HT-29 (cell line): ENCODE measurements around the gene TMEM109. TPM values are rescaled to one million over a fixed set of nuclear protein-coding genes. Genes with fewer than 3 reads are reported as not detected.

ENCODE experiments used
- DNase-seq: peaks from one replicate; pipeline ENCODE4 v3.0.0-alpha.2; 2015; ENCODE audit warnings: low spot score
- total RNA-seq: library from RNA; depleted of rRNA; stranded (reverse); fragments of >200 nt; shearing (Covaris generic); gene quantifications from 2 replicates; pipeline ENCODE4 v1.2.3, GENCODE V29; 2014

The TMEM109 gene
- total RNA-seq, 1 experiment from 2014 or later: 102 TPM

DNA sequence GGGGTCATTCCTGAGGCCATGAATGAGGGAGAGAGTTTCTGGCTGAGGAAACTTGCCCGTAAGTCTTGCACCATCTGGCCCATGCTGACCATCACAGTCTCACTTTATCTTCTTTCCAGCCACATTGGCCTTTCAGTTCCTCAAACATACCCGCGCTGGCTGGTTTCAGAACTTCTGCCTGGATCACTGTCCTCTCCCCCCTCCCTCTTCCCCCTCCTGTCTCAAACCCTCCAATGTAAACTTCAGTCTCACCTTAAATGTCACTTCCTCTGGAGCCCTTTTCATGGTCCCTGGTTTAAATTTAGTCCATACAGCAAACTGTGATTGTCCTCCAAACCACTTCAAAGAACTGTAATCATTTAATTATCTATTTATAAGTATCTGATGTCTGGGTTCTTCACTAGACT, 3.7 kb upstream of the TMEM109 start:
- no peak for DNase-seq

DNA sequence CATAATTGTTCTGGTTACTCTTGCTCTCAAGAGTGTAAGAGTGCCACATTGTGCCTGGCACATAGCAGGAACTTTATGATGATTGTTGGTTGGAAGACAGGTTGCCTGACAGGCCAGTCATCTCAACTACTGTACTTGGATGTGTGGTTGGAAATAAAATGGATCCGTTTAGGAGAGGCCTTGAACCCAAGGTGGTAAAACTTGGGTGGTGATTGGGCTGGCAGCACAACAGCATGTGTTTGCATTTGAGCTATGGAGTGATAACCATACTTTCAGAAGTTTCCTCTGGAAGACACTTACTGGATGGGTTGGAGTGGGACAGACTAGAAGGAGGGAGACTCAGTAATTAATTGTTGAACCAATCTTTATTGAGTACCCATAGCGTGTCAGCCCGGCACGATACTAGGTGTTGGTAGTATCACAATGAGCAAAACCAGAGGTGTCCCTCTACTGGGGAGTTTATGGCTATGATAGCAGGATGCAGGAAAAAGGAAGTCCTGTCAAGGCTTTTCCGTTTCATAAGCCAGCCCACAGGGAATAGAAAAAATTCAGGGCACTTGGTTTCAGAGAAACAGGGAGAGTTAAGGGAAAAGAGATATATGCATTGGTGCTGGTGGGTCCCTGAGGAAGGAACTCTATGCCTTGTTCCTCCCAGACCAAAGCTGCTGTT, 3.1 kb upstream of the TMEM109 start:
- DNase-seq: peak; percentile 14

DNA sequence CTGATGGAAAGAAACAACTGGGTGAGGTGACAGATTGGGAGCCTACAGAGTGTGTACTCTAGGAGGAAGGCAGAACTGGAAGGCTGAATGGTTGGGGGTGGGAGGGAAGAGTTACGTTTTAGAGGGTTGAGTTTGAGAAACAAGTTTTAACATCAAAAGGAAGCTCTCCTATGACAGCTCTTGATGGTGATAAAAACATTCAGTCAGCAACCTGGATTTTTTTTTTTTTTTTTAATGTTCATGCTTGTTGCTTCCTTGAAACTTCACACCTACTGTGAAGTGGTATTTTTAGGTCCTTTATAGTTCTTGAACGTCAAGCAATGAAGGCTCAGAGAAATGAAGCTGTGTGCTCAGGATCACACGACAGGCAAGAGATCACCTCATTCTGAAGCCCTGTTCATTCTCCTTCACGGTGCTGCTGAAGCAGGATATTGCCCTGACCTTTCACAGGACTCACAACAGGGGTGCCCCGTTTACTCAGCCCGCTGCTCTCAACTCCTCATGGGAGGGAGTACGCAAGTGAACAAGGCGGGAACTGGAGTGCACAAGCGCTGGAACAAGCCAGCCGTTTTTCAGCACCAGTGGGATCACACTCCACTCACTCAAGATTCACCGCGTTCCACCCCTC, 1.6 kb upstream of the TMEM109 start:
- DNase-seq: no peak

DNA sequence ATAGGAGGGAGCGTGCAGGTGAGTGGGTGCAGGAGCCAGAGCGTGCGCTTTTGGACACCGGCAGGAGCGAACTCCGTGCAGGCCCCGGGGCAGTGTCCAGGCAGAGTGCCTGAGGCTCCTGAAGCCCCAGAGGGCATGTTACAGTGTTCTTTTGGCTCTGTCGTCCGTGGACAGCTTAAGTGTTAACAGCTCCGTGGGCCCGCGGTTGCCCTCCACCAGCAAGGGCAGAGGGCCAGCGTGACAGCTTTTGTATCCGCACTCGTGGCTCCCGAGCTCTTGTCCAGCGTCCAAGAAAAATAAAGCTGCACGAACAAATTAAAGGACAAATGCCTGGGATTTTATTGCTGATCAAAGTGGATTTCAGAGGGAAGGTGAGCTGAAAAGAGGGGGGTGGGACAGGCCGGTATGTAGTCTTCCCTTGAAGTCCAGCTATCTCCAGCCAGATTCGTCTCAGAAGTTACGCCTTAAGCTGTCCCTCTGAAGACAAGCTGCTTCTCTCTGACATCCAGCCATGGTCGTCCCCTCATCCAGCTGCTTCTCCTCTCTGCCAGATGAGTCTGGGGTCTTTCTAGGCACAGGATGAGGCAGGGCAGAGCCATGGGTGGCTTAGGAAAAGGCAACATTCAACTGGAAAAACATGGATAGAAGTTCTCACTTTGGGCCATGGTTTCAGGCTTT, 968 bp upstream of the TMEM109 start:
- DNase-seq: no peak

DNA sequence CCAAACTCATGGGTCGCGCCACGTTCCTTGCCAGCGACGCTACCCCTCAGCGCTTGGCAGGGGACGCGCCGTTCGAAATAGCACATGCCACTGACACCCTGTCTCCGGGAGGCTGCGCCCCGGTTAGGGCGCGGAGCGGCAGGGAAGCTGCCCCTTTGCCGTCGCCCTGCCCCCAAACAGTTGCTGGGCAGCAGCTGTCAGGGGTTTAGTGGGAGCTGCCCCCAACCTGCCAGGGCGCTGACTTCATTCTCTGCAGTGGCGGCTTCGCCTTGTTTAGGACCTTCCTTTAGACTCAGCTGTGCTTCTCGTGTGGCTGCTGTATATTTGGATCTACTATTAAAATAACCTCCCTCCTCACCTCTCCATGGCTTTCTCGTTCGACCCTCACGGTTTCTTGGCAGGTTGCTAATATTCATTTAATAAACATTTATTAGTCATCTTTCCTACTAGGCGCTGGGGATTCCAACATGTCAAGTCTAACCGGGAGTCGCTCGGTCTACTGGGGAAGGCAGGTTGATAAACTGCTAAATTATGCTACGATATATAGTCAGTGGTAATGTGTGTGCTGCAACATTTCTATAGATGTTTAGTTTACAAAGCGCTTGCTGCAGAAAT, 782 bp downstream of the TMEM109 start:
- peak; percentile 42 for DNase-seq

DNA sequence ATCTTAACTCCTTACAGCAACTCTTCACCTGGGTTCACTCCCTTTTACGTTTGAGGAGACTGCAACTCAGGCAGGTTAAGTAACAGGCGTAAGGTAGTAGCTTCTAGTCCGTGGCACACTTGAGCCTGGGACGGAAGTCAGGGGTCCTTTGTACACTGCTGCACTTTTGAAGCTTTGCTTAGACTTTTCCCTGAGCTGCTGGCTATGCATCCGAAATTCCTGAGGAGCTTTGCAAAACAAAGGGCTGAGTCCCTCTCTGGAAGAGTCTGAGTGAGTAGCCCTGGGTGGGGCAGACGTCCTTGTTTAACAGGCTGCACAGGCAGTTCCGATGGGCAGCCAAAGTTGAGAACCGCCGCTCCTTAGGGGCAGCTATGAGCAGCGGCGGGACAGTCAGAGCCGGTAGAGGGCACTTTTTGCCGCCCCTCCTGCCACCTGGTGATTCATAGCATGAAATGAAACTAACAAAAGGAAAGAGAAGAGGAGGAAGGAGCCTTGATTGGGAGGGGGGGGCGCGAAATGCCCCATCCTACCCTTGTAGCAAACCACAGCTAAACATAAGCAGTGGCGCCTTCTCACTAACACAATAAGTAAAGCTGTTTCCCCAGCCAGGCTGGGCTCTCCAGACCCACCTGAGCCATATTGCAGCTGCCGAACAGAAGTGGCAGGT, 1.4 kb downstream of the TMEM109 start:
- DNase-seq: peak; percentile 91

DNA sequence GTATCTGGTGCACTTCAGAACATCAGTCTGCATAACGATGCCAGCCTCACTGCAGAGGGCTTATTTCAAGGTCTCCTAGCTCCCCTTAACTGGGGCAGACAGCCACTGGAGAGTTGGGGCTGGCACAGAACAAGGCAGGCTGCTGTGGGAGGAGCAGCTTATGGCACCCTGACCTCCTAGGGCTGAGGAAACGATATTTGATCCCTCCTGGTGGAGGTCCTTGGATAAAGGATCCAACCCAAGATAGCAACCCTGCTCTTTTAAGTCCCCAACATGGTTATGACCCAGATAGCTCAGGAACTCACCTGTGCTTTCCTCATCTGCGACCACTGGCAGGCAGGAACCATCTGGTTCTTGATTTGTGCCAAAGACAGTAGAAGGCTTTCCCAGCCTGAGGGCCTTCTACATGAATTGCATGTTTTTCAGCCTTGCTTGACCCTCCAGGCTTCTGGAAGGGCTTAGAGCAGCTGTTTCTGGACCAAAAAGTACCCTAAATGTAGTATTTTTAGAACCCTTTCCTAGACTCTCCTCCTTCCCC, 2.8 kb downstream of the TMEM109 start:
- DNase-seq: no peak

DNA sequence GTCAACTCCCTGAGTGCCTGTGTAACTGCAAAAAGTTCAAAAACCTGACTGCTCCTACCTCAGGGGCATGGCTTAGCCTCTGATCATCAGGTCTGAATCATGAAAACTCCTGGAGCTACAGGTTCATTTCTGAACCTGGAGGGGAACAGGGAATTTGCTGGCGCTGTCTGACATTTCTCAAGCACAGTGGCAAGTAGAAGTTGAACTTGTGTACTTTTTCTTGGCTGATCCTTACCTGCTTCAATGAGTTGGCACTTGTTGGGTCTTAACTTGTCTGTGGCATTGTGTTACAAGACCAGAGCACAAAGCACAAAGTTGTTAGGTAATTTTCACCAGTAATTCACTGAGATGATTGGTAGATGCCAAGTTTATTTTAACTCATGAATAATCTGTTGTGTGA, 3.3 kb downstream of the TMEM109 start:
- no peak for DNase-seq

DNA sequence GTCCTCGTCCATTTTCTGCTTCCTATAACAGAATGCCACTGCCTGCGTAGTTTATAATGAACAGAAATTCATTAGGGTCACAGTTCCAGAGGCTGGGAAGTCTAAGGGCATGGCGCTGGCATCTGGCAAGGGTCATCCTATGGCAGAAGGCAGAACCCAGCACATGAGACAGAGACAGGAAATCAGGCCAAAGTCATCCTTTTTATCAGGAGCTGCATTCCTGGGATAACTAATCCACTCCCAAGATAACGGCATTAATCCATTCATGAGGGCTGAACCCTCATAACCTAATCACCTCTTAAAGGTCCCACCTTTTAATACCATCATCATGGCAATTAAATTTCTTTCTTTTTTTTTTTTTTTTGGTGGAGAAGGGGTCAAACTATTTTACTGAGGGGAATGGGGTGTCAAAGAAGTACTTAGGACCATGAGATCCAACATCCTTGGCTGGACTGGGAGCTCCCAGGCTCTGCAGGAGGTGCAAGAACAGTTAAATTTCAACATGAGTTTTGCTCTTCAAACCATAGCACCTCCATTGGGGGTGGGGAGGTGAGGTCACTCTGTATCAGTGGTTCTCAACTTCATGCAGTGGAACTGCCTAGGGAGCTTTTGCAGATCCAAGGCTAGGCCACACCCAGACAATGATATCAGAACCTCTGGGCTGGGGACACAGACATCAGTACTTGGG, 4.4 kb downstream of the TMEM109 start:
- DNase-seq: no peak

DNA sequence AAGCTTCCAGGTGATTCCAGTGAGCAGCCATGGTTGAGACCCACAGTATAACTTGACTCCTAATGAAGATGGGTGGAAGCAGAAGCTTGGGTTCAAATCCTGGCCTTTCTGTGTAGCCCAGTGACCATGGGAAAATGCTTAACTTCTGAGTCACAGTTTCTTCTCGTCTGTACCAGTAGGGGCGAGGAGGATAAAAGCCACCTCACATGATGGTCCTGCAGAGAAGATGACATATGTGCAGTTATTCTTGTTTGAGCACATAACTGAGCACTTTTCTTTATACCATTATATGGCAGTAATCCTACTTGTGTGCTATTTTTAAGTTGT, 4.9 kb downstream of the TMEM109 start:
- no peak for DNase-seq

DNA sequence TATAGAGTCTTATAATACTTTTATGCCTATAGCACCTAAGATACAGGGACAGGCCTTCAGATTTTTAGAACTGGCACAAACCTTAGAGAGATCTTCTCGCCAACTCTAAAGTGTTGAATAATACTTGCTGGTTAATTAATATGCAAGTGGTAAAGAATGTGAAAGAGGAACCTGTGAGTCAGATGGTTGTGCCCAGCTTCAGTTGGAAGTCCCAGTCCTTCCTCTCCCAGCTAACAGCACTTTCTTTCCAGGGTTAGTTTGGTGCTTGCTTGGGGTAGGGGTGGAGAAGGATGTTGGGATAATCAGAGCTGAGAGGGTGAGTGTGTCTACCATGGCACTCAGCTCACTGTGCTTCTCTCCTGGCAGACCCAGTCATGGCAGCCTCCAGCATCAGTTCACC, 5.4 kb downstream of the TMEM109 start:
- no peak for DNase-seq

DNA sequence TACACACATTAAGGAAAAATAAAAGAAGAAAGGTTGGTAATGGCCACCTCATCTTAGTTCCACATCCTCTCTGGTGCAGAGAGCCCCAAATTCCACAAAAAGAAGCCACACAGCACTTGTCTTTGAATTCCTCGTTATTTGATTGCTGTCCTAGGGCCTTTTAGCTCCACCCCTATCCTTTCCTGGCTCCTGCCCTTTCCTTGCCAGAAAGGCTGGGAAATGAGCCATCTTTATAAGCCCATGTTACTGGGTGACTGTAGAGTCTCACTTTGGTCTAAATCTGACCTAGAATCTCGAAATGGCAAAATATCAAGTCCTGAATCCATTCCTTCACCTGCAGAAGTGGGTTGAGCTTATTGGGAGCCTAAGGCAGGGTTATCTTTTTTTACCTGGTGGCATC, 6.0 kb downstream of the TMEM109 start:
- DNase-seq: no peak

DNA sequence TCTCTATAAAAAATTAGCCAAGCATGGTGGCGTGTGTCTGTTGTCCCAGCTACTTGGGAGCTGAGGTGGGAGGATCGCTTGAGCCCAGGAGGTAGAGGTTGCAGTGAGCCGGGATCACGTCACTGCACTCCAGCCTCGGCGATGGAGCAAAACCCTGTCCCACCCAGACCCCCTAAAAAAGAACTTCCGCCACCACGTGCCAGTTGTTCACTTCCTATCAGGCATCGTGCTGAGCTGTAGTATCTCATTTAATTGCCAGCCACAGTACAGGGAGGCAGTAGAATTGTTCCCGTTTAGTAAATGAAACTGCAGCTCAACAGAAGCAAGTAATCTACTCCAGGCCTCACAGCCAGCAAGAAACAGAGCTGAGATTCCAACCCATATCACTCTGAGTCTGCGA, 7.3 kb downstream of the TMEM109 start:
- no peak for DNase-seq

DNA sequence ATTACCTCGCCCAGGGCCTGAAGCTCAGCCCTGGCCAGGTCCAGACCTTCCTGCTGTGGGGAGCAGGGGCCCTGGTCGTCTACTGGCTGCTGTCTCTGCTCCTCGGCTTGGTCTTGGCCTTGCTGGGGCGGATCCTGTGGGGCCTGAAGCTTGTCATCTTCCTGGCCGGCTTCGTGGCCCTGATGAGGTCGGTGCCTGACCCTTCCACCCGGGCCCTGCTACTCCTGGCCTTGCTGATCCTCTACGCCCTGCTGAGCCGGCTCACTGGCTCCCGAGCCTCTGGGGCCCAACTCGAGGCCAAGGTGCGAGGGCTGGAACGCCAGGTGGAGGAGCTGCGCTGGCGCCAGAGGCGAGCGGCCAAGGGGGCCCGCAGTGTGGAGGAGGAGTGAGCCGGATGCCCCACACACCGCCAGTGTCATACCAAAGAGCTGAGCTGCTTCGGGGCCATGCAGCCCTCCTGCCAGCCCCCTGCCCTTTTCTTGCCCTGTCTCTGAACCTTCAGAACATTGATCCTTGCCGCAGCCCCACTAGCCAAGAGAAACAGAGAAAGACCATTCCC, 7.9 kb downstream of the TMEM109 start:
- DNase-seq: no peak

DNA sequence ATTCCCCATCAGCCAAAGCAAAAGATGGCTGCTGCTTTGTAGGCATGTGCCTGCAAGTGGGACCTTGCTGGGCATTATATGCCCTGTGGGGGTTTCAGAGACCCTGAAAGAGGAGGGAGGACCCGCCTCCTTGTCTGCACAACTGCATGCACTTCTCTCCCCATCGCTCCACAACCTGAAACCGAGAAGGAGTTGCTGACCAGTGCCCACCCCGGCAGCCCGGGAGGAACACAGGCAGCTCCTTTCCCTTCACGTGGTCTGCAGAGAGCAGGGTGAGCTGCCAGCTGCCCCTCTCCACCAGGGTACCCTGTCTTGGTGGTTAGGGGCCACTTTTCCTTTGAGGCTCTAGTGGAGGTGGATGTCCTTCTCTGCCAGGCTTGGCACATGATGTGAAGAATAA, 8.9 kb downstream of the TMEM109 start:
- DNase-seq: no peak

DNA sequence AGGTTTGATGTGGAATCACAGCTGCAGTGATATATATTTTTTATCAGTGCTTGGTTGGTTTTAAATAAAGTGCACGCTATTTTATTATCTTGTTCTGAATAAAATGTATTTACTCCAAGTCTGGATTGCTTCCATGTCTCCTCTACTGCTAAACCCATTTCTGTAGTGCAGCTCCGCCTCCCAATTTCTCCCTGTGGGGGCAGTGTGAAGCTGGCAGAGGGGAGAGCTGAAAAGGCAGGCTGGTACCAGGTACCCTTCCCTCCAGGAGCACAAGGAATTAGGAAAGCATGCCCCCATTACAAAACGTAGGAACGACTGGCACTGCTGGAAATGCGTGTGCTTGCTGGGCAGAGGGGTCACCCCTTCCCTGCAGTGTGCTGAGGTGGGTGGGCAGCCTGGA, 9.4 kb downstream of the TMEM109 start:
- no peak for DNase-seq

DNA sequence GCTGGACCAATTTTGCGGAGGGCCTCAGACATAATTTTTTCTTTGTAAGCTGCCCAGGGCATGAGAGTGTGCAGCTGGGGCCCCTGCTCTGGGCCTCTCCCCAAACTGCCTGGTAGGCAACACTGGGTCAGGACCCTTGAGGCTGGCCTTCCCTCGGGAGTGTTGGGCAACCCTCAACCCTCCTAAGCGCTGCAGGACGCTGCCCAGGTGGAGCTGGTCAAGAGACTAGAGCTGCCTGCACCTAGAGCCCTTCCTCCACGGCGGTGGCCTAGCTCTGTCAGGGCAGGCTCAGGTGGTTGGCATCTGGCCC, 9.8 kb downstream of the TMEM109 start:
- no peak for DNase-seq

DNA sequence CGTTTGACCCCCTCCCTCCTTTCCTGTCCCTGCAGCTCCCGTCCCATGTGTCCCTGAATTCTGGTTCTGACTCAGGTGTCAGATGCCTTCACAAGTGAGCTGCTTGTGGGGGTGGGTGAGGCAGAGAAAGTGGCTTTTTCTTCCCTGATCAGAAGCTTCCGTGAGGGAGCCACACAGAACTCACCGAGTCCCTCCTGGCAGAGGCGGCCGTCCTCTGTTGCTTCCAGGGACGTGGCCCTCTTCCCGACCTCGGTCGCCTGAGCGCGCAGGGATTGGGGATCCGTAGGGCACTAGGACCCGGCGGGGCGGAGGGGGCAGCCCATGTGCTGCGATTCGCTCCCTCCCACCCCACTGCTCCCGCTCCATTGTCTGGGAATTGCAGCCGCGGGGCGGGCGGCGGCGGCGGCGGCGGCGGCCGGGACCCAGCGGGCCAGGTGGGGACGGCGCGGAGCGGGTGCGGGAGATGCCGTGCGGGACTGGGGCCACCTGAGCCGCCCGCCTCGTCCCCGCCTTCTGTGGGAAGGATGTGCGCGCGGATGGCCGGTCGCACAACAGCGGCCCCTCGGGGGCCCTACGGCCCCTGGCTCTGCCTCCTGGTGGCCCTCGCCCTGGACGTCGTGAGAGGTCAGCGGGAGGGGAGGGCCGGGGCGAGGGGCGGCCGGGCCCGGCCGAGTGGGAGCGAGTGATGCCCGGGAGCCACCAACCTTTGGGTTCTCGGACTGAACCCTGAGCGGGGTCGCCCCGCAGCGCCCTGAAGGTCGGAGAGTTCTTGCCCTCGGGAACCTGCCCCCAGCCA, 10.3 kb downstream of the TMEM109 start, which contains the start of gene TMEM132A:
Gene TMEM132A, plus strand, starts transcription at position 351 of the 796 bp plus-strand sequence. Its CDS starts 174 bp downstream, at position 525.
- peak; percentile 80 for DNase-seq

DNA sequence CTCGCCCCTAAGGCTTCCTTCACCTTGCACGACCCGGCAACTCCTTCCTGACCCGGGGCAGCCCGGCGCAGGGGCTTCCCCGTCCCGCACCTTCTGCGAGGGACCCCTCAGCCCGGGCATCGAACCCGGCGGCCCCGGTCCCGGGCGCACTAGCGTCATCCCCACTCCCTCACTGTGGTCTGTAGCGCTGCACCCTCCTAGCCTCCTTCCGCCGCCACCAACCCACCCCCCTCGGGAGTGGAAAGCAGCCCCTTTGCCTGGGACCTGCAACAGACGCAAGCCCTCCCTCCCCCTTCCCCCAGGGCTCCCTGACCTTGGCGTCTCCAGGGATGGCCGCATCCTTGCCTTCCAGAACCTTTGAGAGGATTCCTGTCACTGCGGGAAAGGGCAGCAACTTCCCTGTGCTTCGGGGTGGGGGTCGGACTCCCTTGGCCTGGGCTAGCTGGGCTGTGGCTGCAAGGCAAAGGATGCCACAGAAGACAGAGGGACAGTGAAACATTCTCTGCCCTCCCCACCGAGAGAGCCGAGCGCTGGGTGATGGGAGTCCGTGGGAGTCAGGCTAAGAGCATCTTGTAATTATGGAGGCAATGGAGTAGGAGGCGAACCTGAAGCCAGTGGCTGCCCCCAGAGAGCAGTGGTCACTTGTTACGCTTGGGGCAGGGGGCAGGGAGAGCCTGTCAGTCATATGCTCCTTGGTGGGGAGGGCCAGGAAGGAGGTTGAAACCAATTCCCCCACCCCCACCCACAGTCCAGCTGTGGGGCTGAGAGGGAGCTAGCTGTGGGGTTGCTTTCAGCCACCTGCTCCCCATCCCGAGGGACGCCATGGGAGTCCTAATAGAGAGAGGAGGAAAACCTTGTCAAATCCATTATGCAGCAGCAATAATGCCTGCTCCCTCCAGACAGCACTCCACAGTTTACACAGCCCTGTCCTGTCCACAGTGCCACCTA, 11.2 kb downstream of the TMEM109 start:
- no peak for DNase-seq
